ENCODE results near the gene CYP4B1.

GRCh38 chr1:46809071-46809470, 10.2 kb downstream of the CYP4B1 start:
- TF ChIP-seq CTCF (IDR thresholded peaks at IDR 0.05), result no peak
- no peak for TF ChIP-seq POLR2A (IDR thresholded peaks at IDR 0.05)
- TF ChIP-seq EP300 (IDR thresholded peaks at IDR 0.05), result no peak

Data from tibial nerve (tissue), 4 donors.